ENCODE results near the gene RAC3. TPM values are rescaled to one million over a fixed set of nuclear protein-coding genes. Genes with fewer than 3 reads are reported as not detected.

RAC3 gene
- total RNA-seq, 1 experiment from 2014 or later, result not detected

DNA sequence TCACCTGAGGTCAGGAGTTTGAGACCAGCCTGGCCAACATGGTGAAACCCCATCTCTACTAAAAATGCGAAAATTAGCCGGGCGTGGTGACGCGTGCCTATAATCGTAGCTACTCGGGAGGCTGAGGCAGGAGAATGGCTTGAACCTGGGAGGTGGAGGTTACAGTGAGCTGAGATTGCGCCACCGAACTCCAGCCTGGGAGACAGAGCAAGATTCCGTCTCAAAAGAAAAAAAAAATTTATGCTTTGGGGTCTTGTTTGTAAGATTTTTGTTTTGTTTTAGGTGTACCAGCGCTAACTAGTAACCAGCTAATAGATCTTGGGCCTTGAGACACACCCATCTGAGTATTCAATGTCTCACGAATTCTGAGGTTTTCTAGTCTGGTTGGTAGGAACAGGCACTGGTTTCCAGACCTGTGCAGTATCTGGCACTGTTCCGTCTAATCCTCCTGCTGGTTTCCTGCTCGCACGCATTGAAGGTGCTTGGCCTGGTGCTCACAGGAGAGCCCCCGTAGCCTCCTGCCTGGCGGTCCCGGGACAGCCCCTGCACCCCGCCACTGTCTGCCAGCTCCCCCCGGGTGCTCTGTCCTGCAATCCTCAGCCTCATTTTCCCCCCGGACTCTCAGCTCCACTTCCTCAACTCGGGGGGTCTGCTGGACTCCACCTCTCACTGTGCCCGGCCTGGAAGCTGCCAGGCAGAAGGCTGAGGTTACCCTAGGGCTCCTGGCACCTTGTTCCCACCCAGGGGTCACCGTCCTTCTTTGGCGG is 44.7 kb downstream of the RAC3 start:
- DNase-seq (ENCODE audit: low spot score), result no peak

DNA sequence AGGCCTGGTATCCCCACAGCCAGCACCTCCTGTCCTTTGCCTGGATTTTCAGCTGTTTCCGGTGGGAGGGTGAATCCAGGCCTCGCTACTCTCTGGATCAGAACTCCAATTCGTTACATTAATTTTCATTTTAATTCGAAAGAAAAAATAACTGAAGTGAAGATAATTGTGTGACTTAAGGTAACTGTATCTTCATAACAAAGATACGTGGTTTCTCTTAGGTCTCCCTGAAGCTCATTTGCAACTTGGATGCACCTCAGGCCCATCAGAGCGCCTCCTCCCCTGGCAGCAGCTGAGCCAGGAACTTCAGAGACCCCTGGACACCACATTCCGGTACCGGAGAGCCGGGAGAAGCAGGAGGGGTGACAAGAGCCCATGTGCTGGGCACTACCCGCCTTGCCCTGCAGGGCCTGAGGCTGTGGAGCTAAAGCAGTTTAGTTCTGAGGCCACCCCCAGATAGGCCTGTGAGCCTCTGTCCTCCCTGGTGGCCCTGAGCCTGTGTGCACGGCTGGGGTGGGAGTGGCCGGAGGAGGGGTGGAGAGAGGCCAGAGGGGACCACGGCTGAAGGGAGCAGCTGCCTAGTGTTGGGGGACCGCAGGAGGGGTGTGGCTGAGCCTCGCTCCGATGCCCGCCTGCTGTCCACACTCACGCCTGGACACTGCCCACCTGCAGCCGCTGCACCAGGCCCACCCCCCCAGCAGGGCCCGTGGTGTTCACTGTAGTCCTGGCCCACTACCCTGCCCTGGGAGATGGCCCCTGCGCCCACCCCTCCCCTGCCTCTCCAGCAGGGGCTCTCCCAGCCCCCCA is 45.5 kb downstream of the RAC3 start:
- no peak for DNase-seq (ENCODE audit: low spot score)

DNA sequence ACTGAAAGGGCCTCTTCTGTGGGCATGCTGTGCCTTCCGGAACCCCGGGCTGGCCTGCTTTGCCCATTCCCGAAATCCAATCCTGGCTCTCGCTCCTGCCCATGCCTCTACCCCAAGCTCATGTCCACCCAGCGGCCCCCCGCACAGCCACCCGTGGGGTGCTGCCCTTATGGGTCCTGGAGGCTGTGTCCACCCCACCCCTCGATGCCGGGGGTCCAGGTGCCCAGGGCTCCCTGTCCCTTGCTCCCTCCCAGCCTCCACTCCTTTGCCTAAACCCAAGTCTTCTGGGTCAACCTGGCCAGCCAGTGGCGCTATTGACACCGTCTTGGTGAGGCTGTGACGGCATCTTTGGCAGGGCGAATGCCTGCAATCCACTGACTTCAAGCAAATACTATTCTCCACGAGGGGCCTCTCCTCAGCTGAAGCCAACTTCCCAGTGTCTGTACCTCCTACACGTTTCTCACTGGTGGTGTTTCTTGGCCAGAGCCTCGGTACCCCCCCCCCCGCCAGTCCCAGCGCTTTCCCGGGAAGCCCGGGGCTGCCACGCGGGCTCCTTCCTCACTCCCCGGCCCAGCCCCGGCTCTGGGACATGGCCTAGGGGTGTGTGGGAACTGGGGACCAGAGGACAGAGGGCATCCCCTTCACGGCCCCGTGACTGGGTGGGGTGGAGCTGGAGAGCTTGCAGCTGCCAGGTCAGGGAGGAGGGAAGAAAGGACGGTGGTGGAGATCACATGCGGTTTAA is 46.3 kb downstream of the RAC3 start:
- no peak for DNase-seq (ENCODE audit: low spot score)

DNA sequence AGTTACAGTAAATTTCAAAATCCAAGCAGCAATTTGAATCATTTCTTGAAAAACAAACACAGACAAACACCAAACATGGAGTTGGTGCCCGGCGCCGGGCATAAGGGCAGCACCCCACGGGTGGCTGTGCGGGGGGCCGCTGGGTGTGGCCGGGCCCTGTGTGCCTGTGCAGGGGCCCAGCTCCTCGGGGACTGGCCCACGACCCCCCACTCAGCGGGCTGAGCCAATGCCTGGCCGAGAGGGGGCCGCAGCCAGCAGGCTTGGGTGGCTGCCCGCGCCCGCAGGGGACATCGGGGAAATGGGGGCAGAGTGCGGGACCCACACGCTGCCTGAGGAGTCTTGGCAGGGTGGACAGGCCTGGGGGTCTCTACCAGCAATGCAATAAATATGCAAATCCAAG is 47.0 kb downstream of the RAC3 start:
- no peak for DNase-seq (ENCODE audit: low spot score)

DNA sequence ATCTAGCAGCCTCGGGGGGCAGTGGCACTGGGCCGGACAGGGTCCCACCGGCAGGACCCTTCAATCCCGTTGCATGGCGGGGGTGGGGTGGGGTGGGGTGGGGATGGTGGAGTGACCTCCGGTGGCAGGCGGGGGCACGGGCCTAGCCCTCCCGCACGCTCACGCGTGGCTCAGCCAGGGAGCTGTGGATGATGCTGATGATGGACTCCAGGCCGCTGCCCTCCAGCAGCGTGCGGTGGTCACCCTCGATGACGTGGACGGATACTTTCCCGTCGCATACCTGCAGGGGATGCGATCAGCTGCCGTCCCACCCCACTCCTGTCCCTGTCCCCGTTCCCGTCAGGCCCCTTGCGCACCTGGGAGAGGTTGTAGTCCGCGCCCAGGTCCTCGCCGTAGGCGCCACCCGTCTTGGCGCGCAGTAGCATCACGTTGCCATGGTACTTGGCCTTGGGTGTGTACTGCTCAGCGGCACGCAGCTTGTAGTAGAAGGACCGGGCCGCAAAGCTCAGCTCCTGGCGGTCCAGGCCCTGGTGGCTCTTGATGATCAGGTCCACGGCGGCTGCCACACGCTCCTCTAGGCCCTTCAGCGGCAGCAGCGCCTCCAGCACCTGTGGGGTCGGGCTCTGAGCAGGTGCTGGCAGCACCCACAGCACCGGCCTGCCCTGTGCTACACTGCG is 47.7 kb downstream of the RAC3 start:
- DNase-seq (ENCODE audit: low spot score), result no peak

DNA sequence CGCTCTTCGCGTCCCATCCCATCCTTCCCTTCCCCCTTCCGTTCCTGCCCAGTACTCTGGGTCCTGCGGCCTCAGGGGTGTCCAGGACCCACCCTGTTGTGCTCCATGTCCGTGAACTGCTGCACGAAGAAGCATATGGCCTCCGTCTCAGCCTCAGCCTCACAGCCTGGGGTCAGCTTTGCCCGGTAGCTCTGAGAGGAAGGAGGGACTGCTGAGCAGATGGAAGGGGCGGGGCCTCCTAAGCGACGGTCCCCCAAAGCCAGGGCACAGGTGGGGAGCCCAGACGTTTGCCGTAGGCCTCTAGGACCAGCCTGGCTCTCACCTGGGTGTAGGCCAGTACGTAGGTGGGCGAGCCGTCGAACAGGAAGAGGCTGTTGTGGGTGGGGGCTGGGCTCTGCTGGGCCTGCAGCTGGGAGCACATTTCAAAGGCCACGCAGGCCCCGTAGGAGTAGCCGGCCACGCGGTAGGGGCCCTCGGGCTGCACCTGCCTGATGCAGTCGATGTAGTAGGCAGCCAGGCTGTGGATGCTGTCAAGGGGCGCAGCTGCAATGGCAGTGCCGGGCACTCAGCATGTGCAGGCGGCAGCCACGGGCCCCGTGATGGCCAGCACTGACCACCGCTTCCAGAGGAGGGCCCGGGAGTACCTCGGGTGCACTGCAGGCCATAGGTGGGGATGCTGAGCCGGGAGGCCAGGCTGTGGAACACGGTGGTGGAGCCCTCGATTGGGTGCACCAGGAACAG is 48.7 kb downstream of the RAC3 start:
- DNase-seq (ENCODE audit: low spot score), result no peak

DNA sequence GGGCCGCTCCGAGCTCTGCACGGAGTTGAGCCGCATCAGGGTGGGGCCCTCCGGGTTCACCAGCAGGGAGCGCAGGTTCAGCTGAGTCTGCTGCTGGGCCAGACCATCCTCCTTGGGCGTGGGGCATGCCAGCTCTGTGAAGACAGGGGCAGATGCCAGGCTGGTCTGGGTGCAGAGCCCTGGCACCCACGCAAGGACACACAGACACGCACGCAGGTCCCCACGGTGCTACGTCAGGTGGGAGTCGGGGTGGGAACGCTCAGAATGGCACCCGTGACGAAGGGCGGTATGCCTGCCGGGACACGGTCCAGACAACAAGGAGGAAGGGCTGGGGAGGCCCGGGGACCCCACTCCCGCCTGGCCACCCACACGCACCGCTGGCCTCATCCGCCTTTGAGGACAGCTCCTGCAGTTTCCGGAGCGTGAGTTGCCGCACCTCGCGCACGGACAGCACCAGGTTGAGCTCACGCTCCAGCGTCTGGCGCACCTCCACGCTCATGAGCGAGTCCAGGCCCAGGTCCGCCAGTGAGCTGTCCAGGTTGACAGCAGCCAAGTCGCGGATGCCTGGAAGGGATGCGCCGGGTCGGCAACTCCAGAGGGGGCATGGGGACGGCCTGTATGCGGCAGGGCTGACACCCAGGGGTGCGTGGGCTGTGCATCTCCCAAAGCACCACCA is 49.4 kb downstream of the RAC3 start:
- no peak for DNase-seq (ENCODE audit: low spot score)

DNA sequence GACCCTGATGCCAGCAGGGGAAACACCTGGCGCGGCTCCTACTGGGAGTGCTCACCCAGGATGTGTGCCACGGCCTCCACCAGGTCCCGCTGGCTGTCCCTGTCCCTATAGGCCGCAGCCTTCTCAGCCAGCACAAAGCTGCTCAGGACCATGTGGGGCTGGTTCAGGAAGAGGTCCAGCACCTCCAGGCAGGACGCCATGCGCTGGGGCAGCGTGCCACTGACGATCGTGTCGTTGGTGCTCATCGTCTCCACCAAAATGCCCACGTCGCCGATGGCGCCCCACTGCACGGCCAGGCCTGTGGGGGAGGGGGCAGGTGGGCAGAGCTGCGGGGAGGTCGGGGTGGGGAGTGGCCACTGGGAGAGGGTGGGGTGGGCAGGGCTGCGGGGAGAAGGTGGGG is 50.1 kb downstream of the RAC3 start:
- DNase-seq (ENCODE audit: low spot score), result no peak

DNA sequence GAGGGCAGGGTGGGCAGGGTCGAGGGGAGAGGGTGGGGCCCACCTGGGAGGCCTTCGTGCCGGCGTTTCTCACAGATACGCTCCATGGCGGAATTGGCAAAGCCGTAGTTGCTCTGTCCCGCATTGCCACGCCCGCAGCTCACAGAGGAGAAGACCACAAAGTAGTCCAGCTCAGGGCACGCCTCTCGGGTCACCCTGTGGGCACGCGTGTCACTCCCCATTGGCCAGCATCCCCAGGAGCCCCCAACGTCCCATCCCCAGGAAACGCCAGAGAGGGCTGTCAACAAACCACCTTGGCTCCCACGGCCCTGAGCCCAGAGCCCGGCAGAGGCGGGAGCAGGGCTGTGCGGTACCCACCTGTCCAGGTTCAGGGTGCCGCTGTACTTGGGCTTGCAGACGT is 50.5 kb downstream of the RAC3 start:
- no peak for DNase-seq (ENCODE audit: low spot score)

DNA sequence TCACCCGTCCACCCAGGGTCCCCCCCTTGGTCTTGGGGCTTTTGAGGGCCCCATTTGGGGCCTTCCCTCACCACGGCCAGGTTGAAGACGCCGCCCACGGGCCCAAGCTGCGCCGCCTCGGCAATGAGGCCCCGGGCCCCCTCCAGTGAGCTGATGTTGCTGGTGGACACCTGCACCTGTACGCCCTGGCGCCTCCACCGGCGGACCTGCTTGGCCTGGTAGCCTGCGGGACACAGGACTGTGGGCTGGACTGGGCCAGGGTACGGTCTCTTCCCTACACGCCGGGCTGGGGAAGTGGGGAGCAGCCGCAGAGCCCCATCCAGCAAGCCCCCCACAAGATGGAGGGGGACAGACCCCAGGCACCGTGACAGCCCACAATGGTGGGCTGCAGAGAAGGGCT is 51.0 kb downstream of the RAC3 start:
- DNase-seq (ENCODE audit: low spot score), result no peak

DNA sequence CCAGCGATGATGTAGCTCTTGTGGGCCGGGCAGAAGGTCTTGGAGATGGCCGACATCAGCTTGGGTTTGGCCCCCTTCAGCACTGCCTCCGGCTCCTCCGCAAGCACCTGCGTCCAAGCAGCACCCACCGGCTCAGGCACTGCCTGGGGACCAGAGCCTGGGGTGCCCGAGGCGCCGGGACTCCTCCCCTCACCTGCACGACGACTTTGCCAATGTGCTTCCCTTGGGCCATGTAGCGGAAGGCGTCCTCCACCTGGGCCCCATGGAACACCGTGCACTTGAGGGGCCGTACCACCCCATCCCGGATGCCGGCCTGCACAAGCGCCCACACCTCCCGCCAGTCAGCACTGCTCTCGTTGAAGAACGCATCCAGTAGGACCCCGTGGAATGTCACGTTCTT is 51.5 kb downstream of the RAC3 start:
- no peak for DNase-seq (ENCODE audit: low spot score)

Other genes starting within 250 kb of the RAC3 start
- gene GCGR, start 227.5 kb upstream of the RAC3 start, total RNA-seq (2014; rRNA removed; shearing (Covaris generic)), result not detected in 2 replicates
- 45.8 and 51.4 TPM in 2 replicates for gene MCRIP1, start 198.4 kb upstream of the RAC3 start, total RNA-seq (2014; rRNA removed; shearing (Covaris generic))
- not detected in 2 replicates for gene PPP1R27, start 196.6 kb upstream of the RAC3 start, total RNA-seq (2014; rRNA removed; shearing (Covaris generic))
- 1,091 and 1,235 TPM in 2 replicates for gene P4HB, start 171.1 kb upstream of the RAC3 start, total RNA-seq (2014; rRNA removed; shearing (Covaris generic))
- gene ARHGDIA, start 160.3 kb upstream of the RAC3 start, total RNA-seq (2014; rRNA removed; shearing (Covaris generic)), result 173 and 183 TPM in 2 replicates
- 376 and 393 TPM in 2 replicates for gene ALYREF, start 140.1 kb upstream of the RAC3 start, total RNA-seq (2014; rRNA removed; shearing (Covaris generic))
- 207 and 245 TPM in 2 replicates for gene ANAPC11, start 140.0 kb upstream of the RAC3 start, total RNA-seq (2014; rRNA removed; shearing (Covaris generic))
- 0.77 and 1.8 TPM in 2 replicates for gene NPB, start 129.4 kb upstream of the RAC3 start, total RNA-seq (2014; rRNA removed; shearing (Covaris generic))
- 93.8 and 108 TPM in 2 replicates for gene PCYT2, start 120.3 kb upstream of the RAC3 start, total RNA-seq (2014; rRNA removed; shearing (Covaris generic))
- gene SIRT7, start 113.5 kb upstream of the RAC3 start, total RNA-seq (2014; rRNA removed; shearing (Covaris generic)), result 34.9 and 47.0 TPM in 2 replicates
- gene MAFG, start 103.9 kb upstream of the RAC3 start, total RNA-seq (2014; rRNA removed; shearing (Covaris generic)), result 30.1 and 37.6 TPM in 2 replicates
- gene PYCR1, start 94.4 kb upstream of the RAC3 start, total RNA-seq (2014; rRNA removed; shearing (Covaris generic)), result 70.2 and 84.1 TPM in 2 replicates
- not detected in 2 replicates for gene MYADML2, start 84.4 kb upstream of the RAC3 start, total RNA-seq (2014; rRNA removed; shearing (Covaris generic))
- 0.14 and 1.9 TPM in 2 replicates for gene NOTUM, start 70.5 kb upstream of the RAC3 start, total RNA-seq (2014; rRNA removed; shearing (Covaris generic))
- gene ASPSCR1, start 54.0 kb upstream of the RAC3 start, total RNA-seq (2014; rRNA removed; shearing (Covaris generic)), result 22.4 and 25.8 TPM in 2 replicates
- 155 and 163 TPM in 2 replicates for gene CENPX, start 8.8 kb upstream of the RAC3 start, total RNA-seq (2014; rRNA removed; shearing (Covaris generic))
- 28.0 and 38.0 TPM in 2 replicates for gene LRRC45, start 8.4 kb upstream of the RAC3 start, total RNA-seq (2014; rRNA removed; shearing (Covaris generic))
- 104 and 113 TPM in 2 replicates for gene DCXR, start 6.0 kb downstream of the RAC3 start, total RNA-seq (2014; rRNA removed; shearing (Covaris generic))
- 42.8 and 50.1 TPM in 2 replicates for gene RFNG, start 20.1 kb downstream of the RAC3 start, total RNA-seq (2014; rRNA removed; shearing (Covaris generic))
- gene GPS1, start 20.2 kb downstream of the RAC3 start, total RNA-seq (2014; rRNA removed; shearing (Covaris generic)), result 185 and 187 TPM in 2 replicates
- 107 and 165 TPM in 2 replicates for gene DUS1L, start 34.1 kb downstream of the RAC3 start, total RNA-seq (2014; rRNA removed; shearing (Covaris generic))
- 89.9 and 133 TPM in 2 replicates for gene FASN, start 66.6 kb downstream of the RAC3 start, total RNA-seq (2014; rRNA removed; shearing (Covaris generic))
- 8.9 and 14.6 TPM in 2 replicates for gene CCDC57, start 181.2 kb downstream of the RAC3 start, total RNA-seq (2014; rRNA removed; shearing (Covaris generic))
- gene SLC16A3, start 197.4 kb downstream of the RAC3 start, total RNA-seq (2014; rRNA removed; shearing (Covaris generic)), result 65.3 and 66.7 TPM in 2 replicates
- 19.9 and 20.9 TPM in 2 replicates for gene CSNK1D, start 242.0 kb downstream of the RAC3 start, total RNA-seq (2014; rRNA removed; shearing (Covaris generic))